ENCODE data around the gene TRMT2A. TPM values are rescaled to one million over a fixed set of nuclear protein-coding genes. Genes with fewer than 3 reads are reported as not detected.
"Not testable (repeated sequence)": the region's sequence is repeated elsewhere in the genome, so short reads cannot be mapped to it uniquely, and the experiment has no call there.

Gene TRMT2A
- total RNA-seq, 1 donor from 2014 or later = 70.4 TPM

DNA sequence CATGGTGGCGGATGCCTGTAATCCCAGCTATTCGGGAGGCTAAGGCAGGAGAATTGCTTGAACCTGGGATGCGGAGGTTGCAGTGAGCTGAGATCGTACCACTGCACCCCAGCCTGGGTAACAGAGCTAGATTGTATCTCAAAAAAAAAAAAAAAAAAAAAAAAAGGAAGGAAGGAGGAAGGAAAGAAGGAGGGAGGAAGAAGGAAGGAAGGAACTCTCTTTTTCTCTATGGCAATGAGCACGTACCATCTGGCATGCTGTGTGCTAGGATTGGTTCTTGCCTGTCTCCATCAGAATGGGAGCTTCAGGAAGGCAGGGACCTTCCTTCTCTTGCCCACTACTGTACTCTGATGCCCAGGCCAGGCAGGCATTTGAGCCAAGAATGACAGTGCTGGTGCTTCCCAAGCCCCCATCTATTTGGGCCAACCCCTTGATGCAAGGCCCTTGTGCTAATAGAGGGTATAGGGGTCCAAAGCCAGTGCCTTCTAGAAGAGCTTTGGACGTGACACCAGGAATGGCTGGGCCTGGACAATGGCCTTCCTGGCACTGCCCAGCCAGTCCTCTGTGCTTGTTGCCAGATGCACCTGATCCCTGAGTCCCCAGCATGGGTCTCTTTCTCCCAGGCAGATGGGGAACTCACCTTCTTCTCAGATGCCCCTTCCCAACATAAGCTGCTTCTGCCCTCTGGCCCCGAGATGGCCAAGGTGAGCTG, 47.5 kb downstream of the TRMT2A start:
- intact Hi-C loops (cut with DNase I) = no loop called here
- H3K27me3 ChIP-seq (ENCODE audit: low read depth) = no peaks in the 10 kb centered on the region
- TF ChIP-seq CTCF (IDR thresholded peaks at IDR 0.05) = no peak
- H3K27ac ChIP-seq = no peak overlapping the region
- H3K4me3 ChIP-seq = no peak overlapping the region
- ATAC-seq = no peak
- H3K36me3 ChIP-seq = peaks cover 7% of the 10 kb centered on the region
- no peaks in the 10 kb centered on the region for H3K4me1 ChIP-seq
- H3K9me3 ChIP-seq = no peaks in the 10 kb centered on the region
- no peak for DNase-seq

- intact Hi-C loops (cut with DNase I) = no loop called here
- Histone ChIP-seq H3K27me3 (ENCODE audit: low read depth) (no peaks in the 10 kb centered on the region), H3K36me3 (peaks cover 16% of the 10 kb centered on the region), H3K27ac (no peak overlapping the region), H3K4me1 (no peaks in the 10 kb centered on the region), H3K4me3 (no peak overlapping the region), H3K9me3 (no peaks in the 10 kb centered on the region)
- ATAC-seq (peak in 1 of 2 donors; percentile 9), DNase-seq (no peak)
- TF ChIP-seq CTCF (IDR thresholded peaks at IDR 0.05) = no peak
These were observed 48.4 kb downstream of the TRMT2A start for GRCh38 chr22:20068640-20069039.

GRCh38 chr22:20067384-20067682, 49.7 kb downstream of the TRMT2A start:
- intact Hi-C loops (cut with DNase I); ATAC-seq; H3K4me1 ChIP-seq; H3K4me3 ChIP-seq; H3K27me3 ChIP-seq (ENCODE audit: low read depth); DNase-seq; H3K27ac ChIP-seq; H3K9me3 ChIP-seq: not testable (repeated sequence)
- H3K36me3 ChIP-seq = peaks cover 29% of the 10 kb centered on the region

- DNase-seq = no peak
- H3K4me3 ChIP-seq = no peak overlapping the region
- H3K36me3 ChIP-seq = peaks cover 34% of the 10 kb centered on the region
- H3K27me3 ChIP-seq (ENCODE audit: low read depth) = no peaks in the 10 kb centered on the region
- H3K4me1 ChIP-seq = no peaks in the 10 kb centered on the region
- no peaks in the 10 kb centered on the region for H3K9me3 ChIP-seq
- no peak for TF ChIP-seq CTCF (IDR thresholded peaks at IDR 0.05)
- H3K27ac ChIP-seq = no peak overlapping the region
- intact Hi-C loops (cut with DNase I) = no loop called here
- no peak for ATAC-seq
These were observed 50.2 kb downstream of the TRMT2A start for GRCh38 chr22:20066617-20067383.

GRCh38 chr22:20065896-20066616, 51.0 kb downstream of the TRMT2A start:
- intact Hi-C loops (cut with DNase I) = no loop called here
- H3K9me3 ChIP-seq = no peaks in the 10 kb centered on the region
- H3K4me3 ChIP-seq = no peak overlapping the region
- no peak overlapping the region for H3K27ac ChIP-seq
- no peak for DNase-seq
- no peaks in the 10 kb centered on the region for H3K4me1 ChIP-seq
- peaks cover 42% of the 10 kb centered on the region for H3K36me3 ChIP-seq
- no peak for ATAC-seq
- no peak for TF ChIP-seq CTCF (IDR thresholded peaks at IDR 0.05)
- no peaks in the 10 kb centered on the region for H3K27me3 ChIP-seq (ENCODE audit: low read depth)
